HepG2 (cell line): ENCODE results near the gene ZC3H12A.

Experiments
- ARNTL ChIP-seq: sonication (generic); formaldehyde crosslinking; IDR thresholded peaks from 2 replicates; pipeline ENCODE4 v1.4.0; 2020; ENCODE audit warnings: mild to moderate bottlenecking, missing genetic modification reagents
- CBX5 ChIP-seq: sonication (generic); formaldehyde crosslinking; IDR thresholded peaks from 2 replicates; pipeline ENCODE4 v1.4.0; 2020; ENCODE audit warnings: missing genetic modification reagents, borderline replicate concordance
- CTCF ChIP-seq: sonication (generic); formaldehyde crosslinking; IDR thresholded peaks from 2 replicates; pipeline ENCODE4 v1.5.0; 2020; ENCODE audit warnings: mild to moderate bottlenecking, missing genetic modification reagents, moderate library complexity
- HDAC2 ChIP-seq: sonication (generic); formaldehyde crosslinking; IDR thresholded peaks from 2 replicates; pipeline ENCODE4 v1.4.0; 2020; ENCODE audit warnings: missing genetic modification reagents
- HNF4G ChIP-seq, 2 experiments: sonication (generic) in 1 of 2; formaldehyde crosslinking in 1 of 2; IDR thresholded peaks; 2 replicates each; pipeline versions ENCODE4 v1.4.0 to v1.6.1; 2011 to 2020; ENCODE audit warnings: borderline replicate concordance in 2 of 2, low read depth in 2 of 2, mild to moderate bottlenecking in 2 of 2, low read length in 1 of 2, missing genetic modification reagents in 1 of 2, moderate library complexity in 1 of 2
- PCBP2 ChIP-seq: fragments of 200-400 bp; formaldehyde crosslinking; optimal IDR thresholded peaks from 2 replicates; pipeline ENCODE3; 2018; ENCODE audit warnings: low read length, low read depth; ENCODE audit not compliant: poor library complexity, severe bottlenecking
- RERE ChIP-seq: IDR thresholded peaks from 2 replicates; pipeline ENCODE4 v1.6.1; 2016; ENCODE audit warnings: low read depth, missing genetic modification reagents, missing compliant biosample characterization
- REST ChIP-seq, 2 experiments: IDR thresholded peaks; 2 replicates each; pipeline ENCODE4 v1.6.1; 2011 to 2012; ENCODE audit warnings: low read length in 2 of 2, borderline replicate concordance in 1 of 2, low read depth in 1 of 2, mild to moderate bottlenecking in 1 of 2, moderate library complexity in 1 of 2
- SALL2 ChIP-seq: sonication (generic); formaldehyde crosslinking; IDR thresholded peaks from 2 replicates; pipeline ENCODE4 v1.8.1; 2023; ENCODE audit warnings: mild to moderate bottlenecking, missing genetic modification reagents, inconsistent platforms
- ZBTB10 ChIP-seq: sonication (generic); formaldehyde crosslinking; IDR thresholded peaks from 2 replicates; pipeline ENCODE4 v1.4.0; 2020; ENCODE audit warnings: missing genetic modification reagents, borderline replicate concordance

GRCh38 chr1:37485902-37486679, 11.7 kb downstream of the ZC3H12A start:
- no peak for TF ChIP-seq HNF4G (IDR thresholded peaks at IDR 0.05; ENCODE audit: borderline replicate concordance, low read depth, low read length)
- TF ChIP-seq HNF4G (CRISPR knock-in tag; IDR thresholded peaks at IDR 0.05; ENCODE audit: borderline replicate concordance, low read depth): no peak
- no peak for TF ChIP-seq ARNTL (CRISPR knock-in tag)
- no peak for TF ChIP-seq PCBP2
- no peak for TF ChIP-seq RERE (CRISPR knock-in tag)
- TF ChIP-seq CTCF (CRISPR knock-in tag): no peak
- TF ChIP-seq REST (IDR thresholded peaks at IDR 0.05; ENCODE audit: borderline replicate concordance in 1 of 2, low read depth in 1 of 2, low read length in 2 of 2): no peak
- TF ChIP-seq ZBTB10: no peak
- no peak for TF ChIP-seq CBX5 (CRISPR knock-in tag)
- TF ChIP-seq HDAC2 (CRISPR knock-in tag): no peak
- TF ChIP-seq SALL2 (CRISPR knock-in tag): no peak
